T-helper 1 cell (primary cell): ENCODE results near the gene PBX4.
A peak's percentile ranks its signal among the peaks of the same experiment; 100 is the strongest.

ENCODE experiments used
- DNase-seq, 5 donors: peaks; one replicate each; pipeline ENCODE4 v3.0.0-alpha.2; 2012 to 2020

PBX4 gene

GRCh38 chr19:19647037-19647835 lies 28.7 kb upstream of the PBX4 start:
- no peak for DNase-seq

GRCh38 chr19:19645233-19645870 lies 26.9 kb upstream of the PBX4 start:
- no peak for DNase-seq

GRCh38 chr19:19644054-19644388 lies 25.5 kb upstream of the PBX4 start:
- no peak for DNase-seq

DNA sequence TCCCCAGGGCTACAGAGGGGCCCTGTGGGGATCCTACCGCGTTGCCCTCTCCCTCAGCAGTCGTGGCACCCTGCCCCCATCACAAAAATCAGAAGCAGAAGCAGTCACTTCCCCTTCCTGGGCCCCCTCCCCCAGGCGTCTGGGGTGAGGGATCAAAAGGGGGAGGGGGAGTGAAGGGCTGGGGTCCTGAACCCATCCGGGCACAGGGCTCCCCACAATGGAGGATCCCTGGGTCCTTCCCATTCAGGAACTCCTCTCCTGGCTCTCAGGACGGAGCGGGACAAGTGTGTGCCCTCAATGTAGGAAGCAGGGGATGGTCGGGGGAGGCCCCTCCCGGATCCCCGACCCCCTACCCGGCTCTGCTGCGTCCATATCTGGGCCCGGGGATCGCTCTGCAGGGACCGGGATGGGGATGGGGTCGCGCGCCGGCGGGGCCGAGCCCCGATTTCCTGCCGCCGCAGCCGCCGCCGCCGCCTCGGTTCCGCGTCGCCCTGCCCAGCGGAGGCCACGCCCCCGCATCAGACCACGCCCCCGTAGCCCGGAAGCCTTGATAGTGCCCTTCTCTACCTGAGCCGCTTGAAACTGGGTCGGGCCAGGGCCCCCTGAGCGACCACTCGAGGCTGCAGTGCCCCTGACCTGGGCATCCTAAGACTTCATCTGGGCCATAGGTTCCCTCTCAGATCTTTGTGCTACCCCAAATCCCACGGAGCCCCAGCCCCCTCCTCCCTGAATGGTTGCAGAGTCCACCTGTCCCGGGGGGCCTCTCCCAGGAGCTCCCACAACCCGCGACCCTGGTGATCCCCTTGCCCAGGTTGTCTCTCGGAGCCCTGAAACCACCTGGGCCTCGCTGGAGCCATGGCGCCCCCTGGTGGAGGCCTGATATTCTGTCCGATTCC lies 24.9 kb upstream of the PBX4 start, which contains the start of gene GMIP:
TSS of gene GMIP (minus strand) at position 500 of the 896 bp plus-strand sequence. CDS start at position 372, 128 bp downstream.
- DNase-seq = peak; percentile 75 to 89 (median 83)

DNA sequence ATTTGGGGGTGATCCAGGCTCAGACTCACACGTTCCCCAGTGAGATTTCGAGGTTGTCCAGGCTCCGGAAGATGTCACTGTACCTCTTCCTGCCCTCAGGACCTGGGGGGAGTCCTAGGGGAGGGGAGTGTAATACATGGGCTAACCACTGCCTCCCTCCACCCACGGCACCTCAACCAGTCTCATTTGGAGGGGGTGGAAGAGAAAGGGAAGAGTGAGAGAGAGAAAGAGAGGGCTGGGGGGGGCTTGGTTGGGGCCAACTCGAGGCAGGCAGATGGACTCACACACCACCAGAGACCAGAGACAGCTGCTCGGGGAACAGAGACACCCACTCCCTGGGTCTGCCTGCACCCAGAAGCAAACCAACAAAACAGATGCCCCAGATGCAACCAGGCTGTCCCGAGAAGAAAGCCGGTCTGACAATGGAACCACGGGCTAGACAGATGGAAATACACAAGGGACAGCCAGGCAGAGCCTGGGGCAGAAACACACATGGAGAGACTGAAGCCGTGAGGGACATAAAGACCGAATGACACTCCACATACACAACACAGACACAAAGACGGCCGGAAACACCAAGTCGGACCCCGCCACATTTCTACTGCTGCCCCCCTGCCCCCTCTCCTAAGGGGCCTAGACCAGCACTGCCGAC lies 24.1 kb upstream of the PBX4 start:
- DNase-seq = peak in 1 of 5 donors; percentile 54

DNA sequence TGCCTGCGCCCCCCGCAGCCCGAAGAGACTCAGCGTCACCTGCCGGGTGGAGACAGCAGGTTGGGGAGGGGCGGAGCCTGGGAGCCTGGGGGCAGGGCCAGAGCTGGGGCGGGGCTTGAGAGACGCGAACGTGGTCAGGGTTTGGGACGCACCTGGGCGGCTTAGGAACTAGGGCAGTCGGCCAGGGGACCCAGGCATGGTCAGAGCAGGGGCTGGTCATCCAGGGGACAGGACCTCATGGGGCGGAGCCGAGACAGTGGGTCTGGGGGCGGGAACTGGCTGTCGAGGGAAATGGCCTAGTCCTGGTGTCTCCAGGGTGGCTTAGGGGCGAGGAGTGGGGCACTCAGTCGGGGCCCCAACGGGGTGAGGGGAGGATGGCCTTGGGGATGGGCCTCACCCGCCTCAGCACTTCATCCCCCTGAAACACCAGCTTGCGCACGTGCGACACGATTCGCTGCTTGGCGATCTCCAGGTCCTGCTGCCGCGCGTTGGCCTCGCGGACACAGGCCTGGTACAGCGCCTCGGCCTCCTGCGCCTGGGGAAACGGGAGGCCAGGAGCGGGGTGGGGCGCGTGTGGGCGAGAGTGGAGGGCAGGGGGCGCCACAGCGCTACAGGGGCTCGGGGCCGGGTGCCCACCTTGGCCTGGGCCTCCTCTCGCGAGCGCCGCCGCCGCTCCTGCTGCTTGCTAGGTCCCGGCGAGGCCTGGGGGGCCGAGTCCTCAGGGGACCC lies 19.2 kb upstream of the PBX4 start:
- DNase-seq = no peak

- DNase-seq = no peak
Measured at GRCh38 chr19:19637186-19637522, 18.7 kb upstream of the PBX4 start.

- no peak for DNase-seq
Measured at GRCh38 chr19:19636573-19637185, 18.2 kb upstream of the PBX4 start.

DNA sequence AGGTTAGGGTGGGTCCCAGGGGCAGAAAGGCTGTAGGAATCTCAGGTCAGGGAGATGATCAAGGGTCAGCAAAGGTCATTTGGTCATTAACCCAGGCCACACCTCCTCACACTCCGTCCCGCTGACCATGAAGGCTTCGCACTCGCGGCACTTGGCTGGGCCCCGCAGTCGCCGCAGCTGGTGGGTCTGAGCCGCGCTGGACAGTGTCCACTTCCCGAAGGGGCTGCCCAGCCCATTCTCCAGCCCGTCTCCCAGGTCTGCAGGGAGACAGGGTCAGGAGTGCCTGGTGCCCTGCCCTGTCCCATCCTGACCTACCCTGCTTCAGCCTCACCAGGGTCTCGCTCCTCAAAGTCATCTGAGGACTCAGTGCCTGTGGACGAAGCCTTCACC lies 16.8 kb upstream of the PBX4 start:
- DNase-seq = no peak

GRCh38 chr19:19634516-19635312 lies 16.2 kb upstream of the PBX4 start:
- DNase-seq = no peak

DNA sequence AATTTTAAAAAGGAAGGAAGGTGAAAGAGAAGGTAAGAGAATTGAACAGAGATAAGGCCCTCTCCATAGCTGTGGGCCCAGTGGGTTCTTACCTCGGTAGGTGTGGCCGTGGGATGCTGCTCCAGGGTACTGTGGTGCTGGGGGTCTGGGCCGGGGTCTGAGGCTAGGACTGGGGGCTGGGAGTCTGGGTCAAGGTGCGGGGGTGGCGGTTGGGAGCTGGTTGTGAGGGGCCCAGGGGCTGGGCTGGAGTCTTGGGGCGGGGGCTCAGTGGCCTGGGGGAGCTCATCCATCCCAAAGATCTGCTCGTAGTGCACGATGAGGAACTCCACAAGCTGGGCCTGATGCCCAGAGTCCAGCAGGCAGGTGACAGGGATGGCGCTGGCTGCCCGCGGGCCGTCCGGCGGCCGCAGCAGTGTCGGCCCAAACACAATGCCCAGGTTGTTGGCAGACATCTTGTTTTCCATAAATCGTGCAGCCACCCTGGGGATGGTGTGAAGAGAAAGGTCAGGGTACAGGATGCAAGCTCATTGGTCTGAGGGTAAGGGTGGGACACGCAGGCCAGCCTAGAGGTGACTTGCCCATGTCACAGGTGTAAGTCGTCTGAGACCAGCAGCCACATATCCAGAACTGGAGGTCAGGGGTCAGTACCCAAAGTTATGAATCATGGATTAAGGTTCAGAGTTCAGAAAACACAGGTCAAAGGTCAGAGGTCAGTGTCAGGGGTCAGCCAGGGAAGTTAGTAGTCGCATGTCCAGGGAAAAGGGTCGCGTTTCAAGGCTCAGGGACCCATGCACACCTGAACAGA lies 15.4 kb upstream of the PBX4 start:
- no peak for DNase-seq

DNA sequence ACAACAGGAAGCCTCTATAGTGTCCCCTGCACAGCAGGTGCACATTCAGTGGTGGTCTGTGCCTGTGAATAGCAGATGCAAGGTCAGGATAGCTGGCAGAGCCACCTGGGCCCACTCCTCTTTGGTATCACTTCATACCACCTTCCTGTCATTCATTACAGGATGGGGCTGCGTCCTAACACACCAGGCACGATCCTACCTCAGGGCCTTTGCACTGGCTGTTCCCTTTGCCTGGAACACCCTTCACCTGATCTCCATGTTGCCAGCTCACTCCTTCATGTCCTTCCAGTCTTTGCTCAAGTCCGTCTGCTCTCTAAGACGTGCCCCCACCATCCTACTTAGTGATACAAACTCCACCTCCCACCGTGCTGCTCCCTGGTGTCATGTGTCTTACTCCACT lies 14.2 kb upstream of the PBX4 start:
- DNase-seq = no peak

DNA sequence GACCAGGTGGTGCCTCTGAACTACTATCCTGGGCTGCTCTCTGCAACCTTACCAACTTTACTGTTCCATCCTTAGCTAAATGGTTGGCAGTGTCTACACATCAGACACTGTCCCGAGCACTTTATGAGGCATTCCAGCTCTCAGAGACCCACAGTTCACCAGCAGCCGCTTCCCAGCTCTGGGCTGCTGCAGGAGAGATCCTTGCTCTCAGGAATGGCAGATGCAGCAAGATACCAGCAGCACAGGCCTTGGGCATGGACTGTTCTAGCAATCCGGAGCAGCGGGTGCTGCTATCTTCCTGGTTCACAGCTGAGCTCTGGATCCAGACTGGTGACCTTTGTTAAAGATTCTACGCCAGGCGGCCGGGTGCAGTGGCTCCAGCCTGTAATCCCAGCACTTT lies 12.9 kb upstream of the PBX4 start:
- no peak for DNase-seq

GRCh38 chr19:19630426-19630825 lies 11.9 kb upstream of the PBX4 start:
- DNase-seq = no peak

DNA sequence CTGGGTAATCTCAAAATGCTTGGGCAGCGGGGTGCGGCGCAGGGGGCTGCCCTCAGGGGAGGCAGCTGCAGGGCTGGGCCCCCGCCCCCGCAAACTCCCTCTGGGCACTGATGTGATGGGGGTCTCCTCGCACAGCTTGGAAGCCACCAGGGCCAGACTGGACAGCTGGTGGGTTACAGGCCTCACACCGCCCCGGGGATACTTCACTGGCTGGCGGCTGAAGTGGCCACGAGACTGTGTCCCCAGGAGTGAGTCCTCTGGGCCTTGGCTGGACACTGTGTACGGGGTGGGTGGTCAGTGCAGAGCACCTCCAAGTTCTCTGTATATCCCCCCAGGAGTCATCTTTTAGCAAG lies 11.6 kb upstream of the PBX4 start:
- no peak for DNase-seq

GRCh38 chr19:19628501-19629134 lies 10.1 kb upstream of the PBX4 start:
- DNase-seq = peak in 2 of 5 donors; percentile 24 to 45

DNA sequence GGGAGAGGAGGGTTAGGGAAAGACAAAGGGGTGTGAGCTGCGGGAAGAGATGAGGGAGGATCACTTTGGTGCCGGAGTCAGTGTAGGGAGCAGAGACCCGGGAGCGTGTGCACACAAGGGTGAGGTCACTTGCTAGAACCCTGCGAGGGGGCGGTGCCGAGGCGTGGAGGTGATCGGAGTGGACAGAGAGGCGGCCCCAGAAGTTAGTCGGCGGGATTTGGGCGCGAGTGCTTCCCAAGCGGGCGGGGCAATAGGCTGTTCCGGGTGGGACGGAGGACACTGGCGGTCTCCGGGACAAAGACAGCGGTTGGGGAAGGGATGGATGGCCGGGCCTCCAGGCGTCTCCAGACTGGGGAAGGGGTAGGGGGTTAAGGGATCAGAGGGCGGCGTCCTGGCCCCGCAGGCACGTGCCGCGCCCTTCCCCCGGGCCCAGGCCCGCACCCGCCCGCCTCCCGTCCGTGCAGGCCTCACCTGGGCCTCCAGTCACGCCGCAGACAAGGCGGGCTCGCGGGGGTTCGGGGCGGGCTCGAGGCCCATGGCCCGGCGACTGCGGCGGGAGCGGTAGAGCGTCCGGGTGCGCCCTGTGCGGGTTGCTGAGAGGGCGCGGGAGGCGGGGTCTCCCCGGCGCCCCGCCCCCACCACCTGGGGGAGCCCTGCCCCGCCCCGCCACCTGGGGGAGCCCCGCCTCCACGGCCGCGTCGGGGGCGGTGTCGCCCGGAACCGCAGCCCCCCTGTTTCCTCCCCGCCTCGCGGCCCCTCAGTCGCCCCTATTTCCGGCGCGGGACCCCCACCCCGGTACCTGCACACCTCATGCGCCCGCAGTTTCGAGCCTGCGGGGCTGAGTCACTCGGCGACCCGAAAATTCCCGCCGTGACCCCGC lies 9.4 kb upstream of the PBX4 start, which contains the start of gene LPAR2:
TSS of gene LPAR2 (minus strand) at position 600 of the 880 bp plus-strand sequence. CDS start 945 bp downstream, outside the sequence.
- peak; percentile 67 to 87 (median 75) for DNase-seq
